GM10248 (cell line): ENCODE data around the gene CCDC40.
"Not testable (repeated sequence)": the region's sequence is repeated elsewhere in the genome, so short reads cannot be mapped to it uniquely, and the experiment has no call there.

Experiments
- CTCF ChIA-PET: fragments of 300-600 bp; sonication (Branson Sonifier 250); formaldehyde crosslinking; extraction: SDS; loops from one replicate; lab custom pipeline; 2021; ENCODE audit warnings: antibody characterized with exemption; lab: Yijun Ruan, JAX
- POLR2A ChIA-PET: fragments of 350-650 bp; sonication (Branson Sonifier 250); formaldehyde crosslinking; extraction: SDS; loops from one replicate; lab custom pipeline; 2020; ENCODE audit warnings: antibody characterized with exemption; lab: Yijun Ruan, JAX
- DNase-seq: peaks from one replicate; pipeline ENCODE4 v3.0.0; 2012; ENCODE audit errors: extremely low spot score
- CTCF ChIP-seq: IDR thresholded peaks from 2 replicates; pipeline ENCODE4 v1.5.1; 2012; ENCODE audit warnings: mild to moderate bottlenecking, low read depth; ENCODE audit errors: extremely low read depth, missing control alignments, control extremely low read depth

CCDC40 gene

DNA sequence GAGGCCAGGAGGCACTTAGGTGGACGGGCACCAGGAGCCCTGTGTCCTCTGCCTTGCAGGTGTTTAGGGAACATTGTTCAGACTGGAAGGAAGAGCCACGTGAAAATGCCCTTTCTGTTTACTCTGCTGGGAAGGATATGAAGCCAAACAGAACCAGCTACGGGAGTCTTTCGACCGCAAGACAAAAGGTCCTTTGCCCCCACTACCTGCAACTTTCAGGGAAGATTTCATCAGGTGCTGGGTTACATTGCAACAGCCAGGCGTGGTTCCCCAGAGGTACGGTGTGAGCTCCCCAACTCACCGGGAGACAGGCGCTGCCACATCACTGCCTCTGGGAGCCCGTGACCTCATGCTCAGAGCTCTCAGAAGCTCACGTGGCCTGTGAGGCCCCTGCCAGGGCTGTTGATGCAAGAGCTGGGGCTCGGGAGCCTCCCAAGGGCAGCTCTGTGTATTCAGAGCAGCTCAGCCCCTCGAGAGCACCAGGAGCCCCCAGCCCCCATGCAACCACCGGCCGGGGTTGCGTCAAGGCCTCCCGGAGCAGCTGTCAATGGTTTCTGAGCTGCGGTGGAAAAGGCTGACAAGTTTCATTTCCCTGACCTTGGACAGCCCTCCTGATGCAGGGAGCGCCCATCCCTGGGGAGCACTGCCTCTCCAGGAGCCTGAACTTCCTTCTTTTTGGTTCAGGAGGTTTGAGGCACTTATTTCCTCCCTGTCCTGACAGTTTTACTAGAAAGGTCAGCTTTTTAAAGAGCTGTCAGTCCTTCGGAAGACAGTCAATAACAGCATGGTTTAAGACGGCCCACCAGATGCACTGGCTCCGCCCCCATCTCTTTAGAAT, 42.8 kb upstream of the CCDC40 start:
- ChIA-PET POLR2A (no interaction called here), CTCF (interaction anchor here (0.9 to 3.7 kb wide), 10 partner anchors 9 to 204 kb away, joined by 3 to 19 read pairs (median 4); partner anchors contain the start of gene GAA)
- no peak for TF ChIP-seq CTCF
- peak; percentile 51 for DNase-seq

- POLR2A ChIA-PET, DNase-seq: not testable (repeated sequence)
- CTCF ChIA-PET, result interaction anchor here (0.9 to 3.7 kb wide), 9 partner anchors 9 to 205 kb away, joined by 3 to 19 read pairs (median 4); partner anchors contain the start of gene GAA
Observed at GRCh38 chr17:79994228-79994569, 42.2 kb upstream of the CCDC40 start.

DNA sequence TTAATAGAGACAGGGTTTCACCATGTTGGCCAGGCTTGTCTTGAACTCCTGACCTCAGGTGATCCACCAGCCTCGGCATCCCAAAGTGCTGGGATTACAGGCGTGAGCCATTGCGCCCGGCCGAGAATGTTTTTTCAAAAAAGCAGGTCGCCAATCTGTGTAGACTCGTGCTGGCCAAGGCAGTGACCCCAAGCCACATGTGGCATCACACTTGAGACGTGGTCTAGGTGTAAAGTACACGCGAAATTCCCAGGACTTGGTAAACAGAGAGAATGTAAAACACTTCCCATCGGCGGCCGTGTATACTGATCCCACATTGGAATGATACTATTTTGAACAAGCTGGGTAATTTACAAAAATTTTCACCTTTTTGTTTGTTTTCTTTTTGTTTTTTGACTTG, 41.8 kb upstream of the CCDC40 start:
- DNase-seq, result no peak
- ChIA-PET CTCF (interaction anchor here (0.9 to 3.7 kb wide), 6 partner anchors 8 to 205 kb away, joined by 3 to 19 read pairs (median 4); partner anchors contain the start of gene GAA), POLR2A (no interaction called here)
- TF ChIP-seq CTCF, result no peak

GRCh38 chr17:79995696-79996095, 40.7 kb upstream of the CCDC40 start:
- ChIA-PET POLR2A (no interaction called here), CTCF (interaction anchor here (3.0 to 3.7 kb wide), 2 partner anchors 10 to 13 kb away, joined by 16 to 19 read pairs; no protein-coding TSS in a partner anchor)
- no peak for TF ChIP-seq CTCF
- no peak for DNase-seq

DNA sequence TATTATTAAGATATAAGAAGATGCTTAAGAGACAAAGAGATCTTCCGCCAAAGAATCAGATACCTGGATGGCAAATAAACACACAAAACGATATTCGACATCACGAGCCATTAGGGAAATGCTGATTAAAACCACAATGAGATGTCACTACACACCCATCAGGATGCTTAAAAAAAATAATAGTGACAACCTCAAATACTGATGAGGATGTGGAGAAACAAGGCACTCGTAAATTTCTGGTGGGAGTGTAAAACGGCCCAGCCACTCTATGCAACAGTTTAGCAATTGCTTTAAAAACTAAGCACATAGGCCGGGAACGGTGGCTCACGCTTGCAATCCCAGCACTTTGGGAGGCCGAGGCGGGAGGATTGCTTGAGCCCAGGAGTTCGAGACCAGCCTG, 40.2 kb upstream of the CCDC40 start:
- CTCF ChIA-PET, result interaction anchor here (2.8 to 3.0 kb wide), 2 partner anchors 12 to 13 kb away, joined by 14 to 16 read pairs; no protein-coding TSS in a partner anchor
- TF ChIP-seq CTCF, result no peak
- POLR2A ChIA-PET, result no interaction called here
- no peak for DNase-seq

DNA sequence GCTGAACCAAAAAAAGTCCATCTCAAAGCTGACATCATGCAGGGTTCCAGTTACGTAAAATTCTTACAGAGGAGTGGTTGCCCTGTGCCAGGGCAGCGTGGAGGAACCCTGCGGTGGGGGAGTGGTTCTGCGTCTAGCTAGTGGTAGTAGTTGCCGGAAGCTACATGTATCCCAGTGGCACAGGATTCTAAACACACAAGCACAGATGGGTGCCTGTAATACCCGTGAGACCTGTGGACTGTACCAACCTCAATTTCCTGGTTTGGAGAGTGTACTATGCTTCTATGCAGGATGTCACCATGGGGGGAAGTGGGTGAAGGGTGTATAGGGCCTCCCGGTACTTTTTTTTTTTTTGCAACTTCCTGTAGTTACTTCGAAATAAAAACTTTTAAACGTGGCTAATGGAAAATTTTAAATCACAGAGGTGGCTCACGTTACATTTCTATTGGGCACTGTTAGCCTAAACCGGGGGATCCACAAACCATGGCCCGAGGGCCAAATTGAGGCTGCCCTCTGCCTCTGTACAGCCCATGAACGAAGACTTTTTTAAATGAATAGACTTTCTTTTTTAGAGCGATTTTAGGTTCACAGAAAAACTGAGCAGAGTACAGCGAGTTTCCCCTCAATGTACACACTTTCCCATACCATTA, 39.3 kb upstream of the CCDC40 start:
- CTCF ChIA-PET, result interaction anchor here (1.2 to 2.8 kb wide), 2 partner anchors 12 to 104 kb away, joined by 3 to 14 read pairs; partner anchors contain the start of gene GAA
- TF ChIP-seq CTCF, result no peak
- DNase-seq, result no peak
- POLR2A ChIA-PET, result no interaction called here
